ENCODE results near the gene KRTAP3-3.

DNA sequence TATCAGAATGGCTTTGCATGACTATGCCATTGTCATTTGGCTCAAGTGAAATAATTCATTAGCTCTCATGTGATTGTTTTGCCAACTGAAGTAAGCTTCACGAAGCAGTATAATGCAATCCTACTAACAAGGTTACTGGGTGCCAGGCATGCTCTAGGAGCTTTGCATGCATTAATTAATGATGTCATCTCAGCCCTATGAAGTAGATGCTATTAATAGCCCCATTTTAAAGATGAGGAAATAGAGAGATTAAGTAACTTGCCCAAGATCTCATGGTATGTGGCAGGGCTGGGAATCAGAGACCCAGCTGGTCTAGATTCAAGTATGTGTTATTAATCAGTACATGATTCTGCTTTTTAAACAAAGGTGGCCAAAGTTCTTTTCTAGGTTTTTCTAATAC, 41.3 kb downstream of the KRTAP3-3 start:
- TF ChIP-seq, protein P1, sequence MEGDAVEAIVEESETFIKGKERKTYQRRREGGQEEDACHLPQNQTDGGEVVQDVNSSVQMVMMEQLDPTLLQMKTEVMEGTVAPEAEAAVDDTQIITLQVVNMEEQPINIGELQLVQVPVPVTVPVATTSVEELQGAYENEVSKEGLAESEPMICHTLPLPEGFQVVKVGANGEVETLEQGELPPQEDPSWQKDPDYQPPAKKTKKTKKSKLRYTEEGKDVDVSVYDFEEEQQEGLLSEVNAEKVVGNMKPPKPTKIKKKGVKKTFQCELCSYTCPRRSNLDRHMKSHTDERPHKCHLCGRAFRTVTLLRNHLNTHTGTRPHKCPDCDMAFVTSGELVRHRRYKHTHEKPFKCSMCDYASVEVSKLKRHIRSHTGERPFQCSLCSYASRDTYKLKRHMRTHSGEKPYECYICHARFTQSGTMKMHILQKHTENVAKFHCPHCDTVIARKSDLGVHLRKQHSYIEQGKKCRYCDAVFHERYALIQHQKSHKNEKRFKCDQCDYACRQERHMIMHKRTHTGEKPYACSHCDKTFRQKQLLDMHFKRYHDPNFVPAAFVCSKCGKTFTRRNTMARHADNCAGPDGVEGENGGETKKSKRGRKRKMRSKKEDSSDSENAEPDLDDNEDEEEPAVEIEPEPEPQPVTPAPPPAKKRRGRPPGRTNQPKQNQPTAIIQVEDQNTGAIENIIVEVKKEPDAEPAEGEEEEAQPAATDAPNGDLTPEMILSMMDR (IDR thresholded peaks at IDR 0.05): no peak
- TF ChIP-seq POLR2A (IDR thresholded peaks at IDR 0.05) (no peak), POLR2AphosphoS5 (IDR thresholded peaks at IDR 0.05) (no peak)

All from prostate gland (tissue), 2 donors.